Hepatocyte (in vitro differentiated cells): ENCODE measurements around the gene MLLT1. TPM values are rescaled to one million over a fixed set of nuclear protein-coding genes. Genes with fewer than 3 reads are reported as not detected.

ENCODE experiments used
- DNase-seq: peaks from one replicate; pipeline ENCODE4 v3.0.0-alpha.2; 2016; ENCODE audit warnings: low spot score
- H2AFZ ChIP-seq: fragments of 200-600 bp; sonication (generic); 2 replicates; pipeline ENCODE4 v1.6.0; 2016; ENCODE audit warnings: antibody characterized with exemption, mild to moderate bottlenecking
- H3K27ac ChIP-seq: fragments of 200-600 bp; sonication (generic); 2 replicates; pipeline ENCODE4 v1.5.1; 2016; ENCODE audit warnings: mild to moderate bottlenecking
- H3K27me3 ChIP-seq: fragments of 200-600 bp; sonication (generic); 2 replicates; pipeline ENCODE4 v1.6.1; 2016
- H3K36me3 ChIP-seq: fragments of 200-600 bp; sonication (generic); replicated peaks from 2 replicates; pipeline ENCODE4 v1.5.1; 2016; ENCODE audit warnings: low read depth; ENCODE audit not compliant: insufficient read depth
- H3K4me1 ChIP-seq: fragments of 200-600 bp; sonication (generic); 2 replicates; pipeline ENCODE4 v1.5.1; 2016; ENCODE audit warnings: mild to moderate bottlenecking, moderate library complexity; ENCODE audit not compliant: insufficient read depth
- H3K4me2 ChIP-seq: fragments of 200-600 bp; sonication (generic); 2 replicates; pipeline ENCODE4 v1.6.0; 2016
- H3K4me3 ChIP-seq: fragments of 200-600 bp; sonication (generic); 2 replicates; pipeline ENCODE4 v1.5.1; 2016; ENCODE audit warnings: mild to moderate bottlenecking
- H3K79me2 ChIP-seq: fragments of 200-600 bp; sonication (generic); 2 replicates; pipeline ENCODE4 v1.6.0; 2017; ENCODE audit warnings: mild to moderate bottlenecking
- H3K9me2 ChIP-seq: fragments of 200-600 bp; sonication (generic); replicated peaks from 2 replicates; pipeline ENCODE4 v1.6.0; 2017; ENCODE audit warnings: mild to moderate bottlenecking; ENCODE audit not compliant: insufficient read depth
- H3K9me3 ChIP-seq: fragments of 200-600 bp; sonication (generic); 2 replicates; pipeline ENCODE4 v1.5.1; 2016; ENCODE audit warnings: low read depth, mild to moderate bottlenecking
- H4K20me1 ChIP-seq: fragments of 200-600 bp; sonication (generic); 2 replicates; pipeline ENCODE4 v1.6.0; 2016; ENCODE audit warnings: mild to moderate bottlenecking; ENCODE audit not compliant: insufficient read depth, poor library complexity, severe bottlenecking
- CTCF ChIP-seq: fragments of 200-600 bp; sonication (generic); IDR thresholded peaks from 2 replicates; pipeline ENCODE4 v1.5.1; 2016; ENCODE audit warnings: antibody characterized with exemption, mild to moderate bottlenecking; ENCODE audit not compliant: poor library complexity
- EZH2 ChIP-seq: fragments of 200-600 bp; sonication (generic); IDR thresholded peaks from 2 replicates; pipeline ENCODE4 v1.6.1; 2016; ENCODE audit warnings: antibody characterized with exemption, mild to moderate bottlenecking, borderline replicate concordance
- EZH2phosphoT487 ChIP-seq: fragments of 200-600 bp; sonication (generic); IDR thresholded peaks from one replicate; pipeline ENCODE4 v1.6.1; 2018; ENCODE audit warnings: antibody characterized with exemption, mild to moderate bottlenecking, low read depth, moderate library complexity; ENCODE audit not compliant: unreplicated experiment, severe bottlenecking
- WGBS: methylation state at CpG from one replicate; pipeline ENCODE4 v1.1.6; 2016; ENCODE audit warnings: low lambda C conversion rate; ENCODE audit errors: missing lambda C conversion rate; 5-methylcytosine and 5-hydroxymethylcytosine counted together
- polyA plus RNA-seq: library from polyadenylated mRNA; unstranded; fragments of >200 nt; fragmentation: Nextera tagmentation; extraction: Ambion mirVana; gene quantifications from 2 replicates; pipeline ENCODE4 v1.2.1, GENCODE V29; 2016
- total RNA-seq: library from RNA; depleted of rRNA; stranded (reverse); fragments of >200 nt; gene quantifications from 2 replicates; pipeline ENCODE4 v1.2.3, GENCODE V29; 2014

MLLT1 gene
- total and polyA plus RNA-seq, 2 experiments from 2014 or later = 17.2 to 23.3 TPM

GRCh38 chr19:6198896-6199239 lies 80.9 kb downstream of the MLLT1 start:
- peaks cover 4% of the 10 kb centered on the region for H3K4me1 ChIP-seq
- H2AFZ ChIP-seq = peak overlapping the region; percentile 46
- no peaks in the 10 kb centered on the region for H3K36me3 ChIP-seq
- H3K27ac ChIP-seq = no peak overlapping the region
- TF ChIP-seq EZH2phosphoT487 = no peak
- no peak for TF ChIP-seq CTCF
- no peak for TF ChIP-seq EZH2
- H3K4me2 ChIP-seq = peak overlapping the region; percentile 82
- no peaks in the 10 kb centered on the region for H3K27me3 ChIP-seq
- no peak for DNase-seq
- no peaks in the 10 kb centered on the region for H3K9me2 ChIP-seq
- H3K9me3 ChIP-seq = no peaks in the 10 kb centered on the region
- no peaks in the 10 kb centered on the region for H4K20me1 ChIP-seq
- 74% methylated on average over 8 of the region's 8 CpGs for WGBS
- peak overlapping the region; percentile 38 for H3K4me3 ChIP-seq
- H3K79me2 ChIP-seq = peaks cover 9% of the 10 kb centered on the region

GRCh38 chr19:6196361-6196760 lies 83.4 kb downstream of the MLLT1 start:
- Histone ChIP-seq H3K27ac (no peak overlapping the region), H3K9me3 (no peaks in the 10 kb centered on the region), H2AFZ (no peak overlapping the region), H4K20me1 (no peaks in the 10 kb centered on the region), H3K9me2 (no peaks in the 10 kb centered on the region), H3K79me2 (peaks cover 9% of the 10 kb centered on the region), H3K4me3 (no peak overlapping the region), H3K4me2 (no peak overlapping the region), H3K27me3 (no peaks in the 10 kb centered on the region), H3K4me1 (peaks cover 4% of the 10 kb centered on the region), H3K36me3 (no peaks in the 10 kb centered on the region)
- 98% methylated on average over 5 of the region's 5 CpGs for WGBS
- DNase-seq = no peak
- TF ChIP-seq EZH2phosphoT487 (no peak), CTCF (no peak), EZH2 (no peak)

GRCh38 chr19:6188811-6189210 lies 91.0 kb downstream of the MLLT1 start:
- no peaks in the 10 kb centered on the region for H4K20me1 ChIP-seq
- WGBS = 100% methylated on average over 2 of the region's 2 CpGs
- no peak overlapping the region for H3K4me3 ChIP-seq
- no peaks in the 10 kb centered on the region for H3K9me2 ChIP-seq
- no peaks in the 10 kb centered on the region for H3K27me3 ChIP-seq
- H3K9me3 ChIP-seq = no peaks in the 10 kb centered on the region
- no peak overlapping the region for H3K27ac ChIP-seq
- TF ChIP-seq CTCF (no peak), EZH2phosphoT487 (no peak), EZH2 (no peak)
- no peaks in the 10 kb centered on the region for H3K79me2 ChIP-seq
- H3K4me1 ChIP-seq = no peaks in the 10 kb centered on the region
- no peaks in the 10 kb centered on the region for H3K36me3 ChIP-seq
- no peak overlapping the region for H2AFZ ChIP-seq
- H3K4me2 ChIP-seq = no peak overlapping the region
- DNase-seq = no peak

- Histone ChIP-seq H3K4me1 (no peaks in the 10 kb centered on the region), H3K27ac (no peak overlapping the region), H3K27me3 (no peaks in the 10 kb centered on the region), H3K79me2 (no peaks in the 10 kb centered on the region), H3K4me2 (no peak overlapping the region), H3K36me3 (no peaks in the 10 kb centered on the region), H3K9me3 (no peaks in the 10 kb centered on the region), H3K9me2 (no peaks in the 10 kb centered on the region), H2AFZ (no peak overlapping the region), H4K20me1 (no peaks in the 10 kb centered on the region), H3K4me3 (no peak overlapping the region)
- TF ChIP-seq EZH2 = no peak
- no peak for TF ChIP-seq CTCF
- no peak for TF ChIP-seq EZH2phosphoT487
- 88% methylated on average over 6 of the region's 6 CpGs for WGBS
- no peak for DNase-seq
These were observed 92.4 kb downstream of the MLLT1 start for GRCh38 chr19:6187374-6187773.
